GM21576 (cell line): ENCODE results near the gene CARS1.
A peak's percentile ranks its signal among the peaks of the same experiment; 100 is the strongest.

Experiments
- ATAC-seq: cut with Tn5 transposase; IDR thresholded peaks from one replicate; pipeline ENCODE4 v1.9.1; 2021; ENCODE audit warnings: mild to moderate bottlenecking, moderate library complexity; ENCODE audit not compliant: unreplicated experiment

CARS1 gene

GRCh38 chr11:3041699-3042441, 15.4 kb downstream of the CARS1 start:
- ATAC-seq, result no peak

- no peak for ATAC-seq
Measured at GRCh38 chr11:3040881-3041280, 16.3 kb downstream of the CARS1 start.

GRCh38 chr11:3037945-3038271, 19.3 kb downstream of the CARS1 start:
- ATAC-seq, result no peak

GRCh38 chr11:3037040-3037944, 19.9 kb downstream of the CARS1 start:
- ATAC-seq, result no peak

- ATAC-seq, result no peak
Measured at GRCh38 chr11:3036419-3036818, 20.8 kb downstream of the CARS1 start.

- no peak for ATAC-seq
Measured at GRCh38 chr11:3035333-3035732, 21.9 kb downstream of the CARS1 start.

- ATAC-seq, result no peak
Measured at GRCh38 chr11:3030289-3031070, 26.7 kb downstream of the CARS1 start.

- no peak for ATAC-seq
Measured at GRCh38 chr11:3028813-3029212, 28.4 kb downstream of the CARS1 start.

GRCh38 chr11:3026803-3027202, 30.4 kb downstream of the CARS1 start:
- no peak for ATAC-seq

GRCh38 chr11:3022982-3023381, 34.2 kb downstream of the CARS1 start:
- ATAC-seq, result no peak

GRCh38 chr11:3022300-3022967, 34.8 kb downstream of the CARS1 start:
- peak; percentile 78 for ATAC-seq

- no peak for ATAC-seq
Measured at GRCh38 chr11:3021125-3021524, 36.1 kb downstream of the CARS1 start.

GRCh38 chr11:3020011-3020410, 37.2 kb downstream of the CARS1 start:
- no peak for ATAC-seq

GRCh38 chr11:3018596-3018995, 38.6 kb downstream of the CARS1 start:
- ATAC-seq, result no peak

GRCh38 chr11:3016861-3017260, 40.4 kb downstream of the CARS1 start:
- ATAC-seq, result no peak

GRCh38 chr11:3015796-3016195, 41.4 kb downstream of the CARS1 start:
- ATAC-seq, result no peak

GRCh38 chr11:3014943-3015342, 42.3 kb downstream of the CARS1 start:
- ATAC-seq, result no peak

- no peak for ATAC-seq
Measured at GRCh38 chr11:3014057-3014938, 42.9 kb downstream of the CARS1 start.

GRCh38 chr11:3011891-3012885, 45.0 kb downstream of the CARS1 start:
- ATAC-seq, result no peak
